ENCODE measurements around the gene UBE2E2. TPM values are rescaled to one million over a fixed set of nuclear protein-coding genes. Genes with fewer than 3 reads are reported as not detected.

The UBE2E2 gene
- polyA plus RNA-seq, 1 donor (not counting 4 experiments of a cell fraction or from before 2014, with no cell fraction given), result 63.2 TPM

GRCh38 chr3:23198801-23199200 is 4.3 kb upstream of the UBE2E2 start:
- H3K9me1 ChIP-seq (ENCODE audit: control insufficient read depth, extremely low read depth, insufficient read depth, low read length), result no peaks in the 10 kb centered on the region
- no peak overlapping the region for H3K4me3 ChIP-seq (ENCODE audit: control insufficient read depth in 2 of 3, extremely low read depth in 1 of 3, insufficient read depth in 2 of 3, low read depth in 1 of 3, low read length in 3 of 3)
- H3K9me3 ChIP-seq (ENCODE audit: control insufficient read depth, low read depth, low read length), result no peaks in the 10 kb centered on the region
- no peak overlapping the region for H2AFZ ChIP-seq (ENCODE audit: control insufficient read depth, low read length)
- H3K79me2 ChIP-seq (ENCODE audit: control insufficient read depth, insufficient read depth, low read length), result peaks cover 3% of the 10 kb centered on the region
- TF ChIP-seq EZH2 (IDR thresholded peaks at IDR 0.05; ENCODE audit: low read length), result no peak
- TF ChIP-seq CTCF (optimal IDR thresholded peaks at IDR 0.05 in 1 of 3, IDR thresholded peaks at IDR 0.05 in 1 of 3, conservative IDR thresholded peaks at IDR 0.05 in 1 of 3; ENCODE audit: extremely low read depth in 1 of 3, insufficient read depth in 2 of 3, low read length in 3 of 3), result no peak
- dilution Hi-C loops (cut with MboI; ENCODE audit: extremely low pct_ligation_motif_present, low sequenced_read_pairs), result no loop called here
- no peaks in the 10 kb centered on the region for H3K36me3 ChIP-seq (ENCODE audit: control insufficient read depth in 2 of 2, extremely low read depth in 1 of 2, insufficient read depth in 2 of 2, low read length in 2 of 2)
- no peak overlapping the region for H3K9ac ChIP-seq (ENCODE audit: control insufficient read depth, extremely low read depth, insufficient read depth, low read length)
- peaks cover 4% of the 10 kb centered on the region for H3K4me1 ChIP-seq (ENCODE audit: control insufficient read depth, extremely low read depth, insufficient read depth, low read length)
- peaks cover 27% of the 10 kb centered on the region for H3K27me3 ChIP-seq (ENCODE audit: control insufficient read depth, extremely low read depth, insufficient read depth, low read length)
- H4K20me1 ChIP-seq (ENCODE audit: control insufficient read depth, extremely low read depth, insufficient read depth, low read length), result no peaks in the 10 kb centered on the region
- no peak for DNase-seq (ENCODE audit: low read depth, low spot score)
- FAIRE-seq, result no peak
- H3K27ac ChIP-seq (ENCODE audit: control insufficient read depth, insufficient read depth, low read length), result no peak overlapping the region
- no peak overlapping the region for H3K4me2 ChIP-seq (ENCODE audit: control insufficient read depth, extremely low read depth, insufficient read depth, low read depth, low read length)

- Histone ChIP-seq H3K9me1 (ENCODE audit: control insufficient read depth, extremely low read depth, insufficient read depth, low read length) (no peaks in the 10 kb centered on the region), H4K20me1 (ENCODE audit: control insufficient read depth, extremely low read depth, insufficient read depth, low read length) (no peaks in the 10 kb centered on the region), H2AFZ (ENCODE audit: control insufficient read depth, low read length) (no peak overlapping the region), H3K27ac (ENCODE audit: control insufficient read depth, insufficient read depth, low read length) (no peak overlapping the region), H3K4me2 (ENCODE audit: control insufficient read depth, extremely low read depth, insufficient read depth, low read depth, low read length) (no peak overlapping the region), H3K27me3 (ENCODE audit: control insufficient read depth, extremely low read depth, insufficient read depth, low read length) (peaks cover 23% of the 10 kb centered on the region), H3K79me2 (ENCODE audit: control insufficient read depth, insufficient read depth, low read length) (peaks cover 8% of the 10 kb centered on the region), H3K4me3 (ENCODE audit: control insufficient read depth in 2 of 3, extremely low read depth in 1 of 3, insufficient read depth in 2 of 3, low read depth in 1 of 3, low read length in 3 of 3) (no peak overlapping the region), H3K9ac (ENCODE audit: control insufficient read depth, extremely low read depth, insufficient read depth, low read length) (no peak overlapping the region), H3K4me1 (ENCODE audit: control insufficient read depth, extremely low read depth, insufficient read depth, low read length) (peaks cover 8% of the 10 kb centered on the region), H3K9me3 (ENCODE audit: control insufficient read depth, low read depth, low read length) (no peaks in the 10 kb centered on the region), H3K36me3 (ENCODE audit: control insufficient read depth in 2 of 2, extremely low read depth in 1 of 2, insufficient read depth in 2 of 2, low read length in 2 of 2) (no peaks in the 10 kb centered on the region)
- TF ChIP-seq EZH2 (IDR thresholded peaks at IDR 0.05; ENCODE audit: low read length) (no peak), CTCF (optimal IDR thresholded peaks at IDR 0.05 in 1 of 3, IDR thresholded peaks at IDR 0.05 in 1 of 3, conservative IDR thresholded peaks at IDR 0.05 in 1 of 3; ENCODE audit: extremely low read depth in 1 of 3, insufficient read depth in 2 of 3, low read length in 3 of 3) (no peak)
- DNase-seq (ENCODE audit: low read depth, low spot score) (no peak), FAIRE-seq (no peak)
- dilution Hi-C loops (cut with MboI; ENCODE audit: extremely low pct_ligation_motif_present, low sequenced_read_pairs), result no loop called here
These were observed 3.5 kb upstream of the UBE2E2 start for GRCh38 chr3:23199649-23200048.

Measured in keratinocyte (primary cell).